A549 (cell line): ENCODE data around the gene LAMB3. TPM values are rescaled to one million over a fixed set of nuclear protein-coding genes. Genes with fewer than 3 reads are reported as not detected.

Experiments used
- ATAC-seq, 2 experiments: fragments of 200-7000 bp in 1 of 2; fragments of >200 bp in 1 of 2; cut with Nextera tagmentation in 1 of 2; cut with Tn5 transposase in 1 of 2; 3 replicates each; pipeline versions ENCODE4 v1.8.0 to v1.9.1; 2018 to 2020; ENCODE audit warnings: mild to moderate bottlenecking in 1 of 2, moderate library complexity in 1 of 2
- CTCF ChIA-PET: fragments of 300-600 bp; sonication (Branson Sonifier 250); formaldehyde crosslinking; extraction: SDS; loops from one replicate; lab custom pipeline; 2021; ENCODE audit warnings: antibody characterized with exemption, inconsistent platforms; lab: Yijun Ruan, JAX
- POLR2A ChIA-PET: fragments of 350-600 bp; formaldehyde crosslinking; extraction: SDS; loops from one replicate; lab custom pipeline; 2021; ENCODE audit warnings: antibody characterized with exemption, inconsistent platforms; lab: Yijun Ruan, JAX
- DNase-seq, 2 experiments: peaks; one replicate each; pipeline versions ENCODE4 v3.0.0 to v3.0.0-alpha.2; 2011 to 2016; ENCODE audit warnings: low read depth in 1 of 2, low spot score in 1 of 2
- FAIRE-seq: peaks from 2 replicates; lab custom pipeline; 2011; peaks lifted over from hg19 to GRCh38; lab: Jason Lieb, UNC
- H3K27ac ChIP-seq, 2 experiments: fragments of >200 bp; sonication (Bioruptor Twin); formaldehyde crosslinking; 3 replicates each; pipeline ENCODE4 v1.5.1; 2016 to 2017
- H3K4me1 ChIP-seq: fragments of >200 bp; sonication (Bioruptor Twin); formaldehyde crosslinking; 3 replicates; pipeline ENCODE4 v1.6.1; 2016
- H3K4me2 ChIP-seq: fragments of >200 bp; sonication (Bioruptor Twin); formaldehyde crosslinking; 3 replicates; pipeline ENCODE4 v1.6.1; 2016
- H3K4me3 ChIP-seq: fragments of >200 bp; sonication (Bioruptor Twin); formaldehyde crosslinking; 3 replicates; pipeline ENCODE4 v1.5.1; 2016
- H3K9me3 ChIP-seq: fragments of >200 bp; sonication (Bioruptor Twin); formaldehyde crosslinking; 3 replicates; pipeline ENCODE4 v1.6.1; 2016
- BHLHE40 ChIP-seq: IDR thresholded peaks from 2 replicates; pipeline ENCODE4 v1.6.1; 2012; ENCODE audit warnings: low read depth, low read length, inconsistent platforms
- CEBPB ChIP-seq, 2 experiments: fragments of >200 bp in 1 of 2; sonication (Bioruptor Twin) in 1 of 2; formaldehyde crosslinking in 1 of 2; IDR thresholded peaks; 2 replicates each; pipeline ENCODE4 v1.6.1; 2012 to 2016
- CHD2 ChIP-seq: fragments of 150-350 bp; IDR thresholded peaks from 2 replicates; pipeline ENCODE4 v1.6.1; 2014; ENCODE audit warnings: low read length; ENCODE audit not compliant: partially characterized antibody
- EHF ChIP-seq: fragments of 250-450 bp; sonication (Bioruptor Pico); IDR thresholded peaks from 2 replicates; pipeline ENCODE4 v1.5.0; 2020; ENCODE audit warnings: mild to moderate bottlenecking
- EHMT2 ChIP-seq: fragments of 200-600 bp; sonication (generic); IDR thresholded peaks from 2 replicates; pipeline ENCODE4 v1.6.1; 2016; ENCODE audit warnings: antibody characterized with exemption, low read depth, mild to moderate bottlenecking, moderate library complexity
- FOSL2 ChIP-seq, 2 experiments: fragments of 450-650 bp in 1 of 2; fragments of >200 bp in 1 of 2; sonication (Bioruptor Twin) in 1 of 2; formaldehyde crosslinking; IDR thresholded peaks; 2 replicates each; pipeline versions ENCODE4 v1.5.0 to v1.6.1; 2016 to 2020; ENCODE audit warnings: mild to moderate bottlenecking in 1 of 2, moderate library complexity in 1 of 2
- HDAC2 ChIP-seq: fragments of 200-600 bp; sonication (generic); IDR thresholded peaks from 2 replicates; pipeline ENCODE4 v1.6.1; 2016
- HOXB13 ChIP-seq: fragments of 250-450 bp; sonication (Bioruptor Pico); IDR thresholded peaks from 2 replicates; pipeline ENCODE4 v1.5.0; 2020; ENCODE audit warnings: low read depth, mild to moderate bottlenecking, moderate library complexity
- MAFK ChIP-seq: fragments of 450-650 bp; IDR thresholded peaks from 2 replicates; pipeline ENCODE4 v1.6.1; 2014; ENCODE audit not compliant: partially characterized antibody
- RCOR1 ChIP-seq: fragments of 150-350 bp; IDR thresholded peaks from 2 replicates; pipeline ENCODE4 v1.6.1; 2014; ENCODE audit warnings: antibody characterized with exemption, low read length, low read depth
- SMC3 ChIP-seq: fragments of >200 bp; sonication (Bioruptor Twin); formaldehyde crosslinking; IDR thresholded peaks from 3 replicates; pipeline ENCODE4 v1.6.1; 2018; ENCODE audit warnings: inconsistent platforms
- SREBF2 ChIP-seq: fragments of 450-650 bp; IDR thresholded peaks from 2 replicates; pipeline ENCODE4 v1.6.1; 2014; ENCODE audit warnings: mild to moderate bottlenecking, moderate library complexity
- WGBS: methylation state at CpG from one replicate; pipeline ENCODE4 v1.1.6; 2017; ENCODE audit errors: missing lambda C conversion rate; 5-methylcytosine and 5-hydroxymethylcytosine counted together
- polyA plus RNA-seq, 4 experiments: library from polyadenylated mRNA; depleted of rRNA in 3 of 4; stranded (reverse); fragments of >200 nt; fragmentation: RNase III in 1 of 4; extraction: RNeasy Plus Mini Kit Qiagen cat#74134 plus additional on column Dnase treatment in 1 of 4; gene quantifications; 2 replicates in 3 of 4; 3 replicates in 1 of 4; pipeline ENCODE4 v1.2.3, GENCODE V29; 2011 to 2017
- TF ChIP-seq, protein P1 (sequence below): fragments of >200 bp; sonication (Bioruptor Twin); formaldehyde crosslinking; IDR thresholded peaks from 3 replicates; pipeline ENCODE4 v1.5.1; 2016
- TF ChIP-seq, protein P2 (sequence below): fragments of 250-450 bp; sonication (Bioruptor Pico); IDR thresholded peaks from 2 replicates; pipeline ENCODE4 v1.5.0; 2021; ENCODE audit warnings: mild to moderate bottlenecking, moderate library complexity, borderline replicate concordance
- TF ChIP-seq, protein P3 (sequence below): fragments of >200 bp; sonication (Bioruptor Twin); formaldehyde crosslinking; IDR thresholded peaks from 3 replicates; pipeline ENCODE4 v1.6.1; 2016

The LAMB3 gene
- polyA plus RNA-seq, 2 of the 4 experiments (the other 2 are of a cell fraction): 7.3 to 9.1 TPM

DNA sequence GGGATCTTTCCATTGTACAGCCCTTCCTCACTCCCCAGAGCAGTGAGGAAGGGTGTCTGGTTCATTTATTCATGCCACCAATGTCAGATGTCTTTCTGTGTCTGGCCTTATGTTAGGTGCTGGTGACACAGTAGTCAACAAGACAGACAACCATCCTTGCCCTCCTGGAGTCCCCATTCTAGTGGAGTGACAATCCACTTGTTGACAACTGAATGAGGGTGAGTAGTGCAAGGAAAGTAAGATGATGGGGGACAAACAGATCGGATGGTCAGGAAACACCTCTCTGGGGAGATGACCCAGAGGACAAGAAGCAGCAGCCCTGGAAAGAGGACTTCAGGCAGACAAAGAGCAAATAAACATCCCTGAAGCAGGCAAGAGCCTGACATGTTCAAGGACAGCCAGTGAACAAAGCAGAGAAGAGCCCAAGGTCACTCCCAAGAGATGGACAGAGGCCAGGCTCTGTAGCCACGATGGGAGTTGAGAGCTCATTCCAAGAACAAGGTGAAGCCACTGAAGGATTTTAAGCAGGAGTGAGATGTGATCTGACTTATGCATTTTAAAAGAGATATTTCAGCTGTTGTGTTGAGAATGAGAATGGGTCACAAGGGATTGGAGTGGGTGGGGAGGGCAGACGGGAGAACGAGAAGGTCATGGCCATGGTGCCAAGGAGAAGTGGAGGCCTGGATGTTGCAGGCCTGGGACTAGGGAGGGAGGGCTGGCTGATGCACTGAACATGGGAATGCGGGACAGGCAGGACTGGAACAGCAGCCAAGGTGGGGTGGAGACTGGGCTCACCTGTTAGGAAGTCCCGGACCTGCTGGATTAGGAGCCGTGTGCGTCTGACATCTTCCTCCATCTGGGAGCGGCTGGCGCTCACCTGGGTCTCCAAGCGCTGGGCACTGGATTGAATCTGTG lies 30.2 kb downstream of the LAMB3 start:
- POLR2A ChIA-PET: no interaction called here
- no peak for DNase-seq
- no peak overlapping the region for H3K4me3 ChIP-seq
- CTCF ChIA-PET: interaction anchor here (1.7 to 2.9 kb wide), 3 partner anchors 11 to 53 kb away, joined by 4 to 11 read pairs (median 10); no protein-coding TSS in a partner anchor
- H3K4me2 ChIP-seq: no peak overlapping the region
- no peak for FAIRE-seq
- no peaks in the 10 kb centered on the region for H3K4me1 ChIP-seq
- H3K27ac ChIP-seq: no peak overlapping the region
- no peak for ATAC-seq
- no peaks in the 10 kb centered on the region for H3K9me3 ChIP-seq
- TF ChIP-seq HDAC2: no peak
- TF ChIP-seq, protein P1, sequence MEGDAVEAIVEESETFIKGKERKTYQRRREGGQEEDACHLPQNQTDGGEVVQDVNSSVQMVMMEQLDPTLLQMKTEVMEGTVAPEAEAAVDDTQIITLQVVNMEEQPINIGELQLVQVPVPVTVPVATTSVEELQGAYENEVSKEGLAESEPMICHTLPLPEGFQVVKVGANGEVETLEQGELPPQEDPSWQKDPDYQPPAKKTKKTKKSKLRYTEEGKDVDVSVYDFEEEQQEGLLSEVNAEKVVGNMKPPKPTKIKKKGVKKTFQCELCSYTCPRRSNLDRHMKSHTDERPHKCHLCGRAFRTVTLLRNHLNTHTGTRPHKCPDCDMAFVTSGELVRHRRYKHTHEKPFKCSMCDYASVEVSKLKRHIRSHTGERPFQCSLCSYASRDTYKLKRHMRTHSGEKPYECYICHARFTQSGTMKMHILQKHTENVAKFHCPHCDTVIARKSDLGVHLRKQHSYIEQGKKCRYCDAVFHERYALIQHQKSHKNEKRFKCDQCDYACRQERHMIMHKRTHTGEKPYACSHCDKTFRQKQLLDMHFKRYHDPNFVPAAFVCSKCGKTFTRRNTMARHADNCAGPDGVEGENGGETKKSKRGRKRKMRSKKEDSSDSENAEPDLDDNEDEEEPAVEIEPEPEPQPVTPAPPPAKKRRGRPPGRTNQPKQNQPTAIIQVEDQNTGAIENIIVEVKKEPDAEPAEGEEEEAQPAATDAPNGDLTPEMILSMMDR: no peak
- TF ChIP-seq EHMT2: no peak
- TF ChIP-seq FOSL2 (IDR thresholded peaks at IDR 0.05): no peak
- no peak for TF ChIP-seq FOSL2 (CRISPR knock-in tag; IDR thresholded peaks at IDR 0.05)
- TF ChIP-seq SMC3: no peak
- no peak for TF ChIP-seq CHD2
- no peak for TF ChIP-seq EHF (CRISPR knock-in tag)
- TF ChIP-seq HOXB13 (CRISPR knock-in tag): no peak
- TF ChIP-seq MAFK: no peak
- TF ChIP-seq RCOR1: no peak
- no peak for TF ChIP-seq SREBF2
- TF ChIP-seq, protein P2, sequence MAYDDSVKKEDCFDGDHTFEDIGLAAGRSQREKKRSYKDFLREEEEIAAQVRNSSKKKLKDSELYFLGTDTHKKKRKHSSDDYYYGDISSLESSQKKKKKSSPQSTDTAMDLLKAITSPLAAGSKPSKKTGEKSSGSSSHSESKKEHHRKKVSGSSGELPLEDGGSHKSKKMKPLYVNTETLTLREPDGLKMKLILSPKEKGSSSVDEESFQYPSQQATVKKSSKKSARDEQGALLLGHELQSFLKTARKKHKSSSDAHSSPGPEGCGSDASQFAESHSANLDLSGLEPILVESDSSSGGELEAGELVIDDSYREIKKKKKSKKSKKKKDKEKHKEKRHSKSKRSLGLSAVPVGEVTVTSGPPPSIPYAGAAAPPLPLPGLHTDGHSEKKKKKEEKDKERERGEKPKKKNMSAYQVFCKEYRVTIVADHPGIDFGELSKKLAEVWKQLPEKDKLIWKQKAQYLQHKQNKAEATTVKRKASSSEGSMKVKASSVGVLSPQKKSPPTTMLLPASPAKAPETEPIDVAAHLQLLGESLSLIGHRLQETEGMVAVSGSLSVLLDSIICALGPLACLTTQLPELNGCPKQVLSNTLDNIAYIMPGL (CRISPR knock-in tag): no peak
- TF ChIP-seq, protein P3, sequence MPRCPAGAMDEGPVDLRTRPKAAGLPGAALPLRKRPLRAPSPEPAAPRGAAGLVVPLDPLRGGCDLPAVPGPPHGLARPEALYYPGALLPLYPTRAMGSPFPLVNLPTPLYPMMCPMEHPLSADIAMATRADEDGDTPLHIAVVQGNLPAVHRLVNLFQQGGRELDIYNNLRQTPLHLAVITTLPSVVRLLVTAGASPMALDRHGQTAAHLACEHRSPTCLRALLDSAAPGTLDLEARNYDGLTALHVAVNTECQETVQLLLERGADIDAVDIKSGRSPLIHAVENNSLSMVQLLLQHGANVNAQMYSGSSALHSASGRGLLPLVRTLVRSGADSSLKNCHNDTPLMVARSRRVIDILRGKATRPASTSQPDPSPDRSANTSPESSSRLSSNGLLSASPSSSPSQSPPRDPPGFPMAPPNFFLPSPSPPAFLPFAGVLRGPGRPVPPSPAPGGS: no peak
- TF ChIP-seq CEBPB (IDR thresholded peaks at IDR 0.05): no peak
- no peak for TF ChIP-seq BHLHE40
- 76% methylated on average over 8 of the region's 11 CpGs for WGBS

GRCh38 chr1:209621286-209621685 lies 30.9 kb downstream of the LAMB3 start:
- ATAC-seq: no peak

More at GRCh38 chr1:209621286-209621685, 30.9 kb downstream of the LAMB3 start:
- Histone ChIP-seq H3K9me3 (no peaks in the 10 kb centered on the region), H3K4me2 (no peak overlapping the region), H3K4me1 (no peaks in the 10 kb centered on the region), H3K27ac (no peak overlapping the region), H3K4me3 (no peak overlapping the region)
- DNase-seq (no peak), FAIRE-seq (no peak)
- ChIA-PET POLR2A (no interaction called here), CTCF (no interaction called here)
- 58% methylated on average over 4 of the region's 4 CpGs for WGBS
- no peak for TF ChIP-seq HDAC2
- TF ChIP-seq, protein P1: no peak
